ENCODE data around the gene DLST. TPM values are rescaled to one million over a fixed set of nuclear protein-coding genes. Genes with fewer than 3 reads are reported as not detected.

The DLST gene
- total RNA-seq, 1 experiment from 2014 or later, result 68.8 TPM

- DNase-seq (ENCODE audit: low read depth, low spot score) (no peak), ATAC-seq (no peak)
- Histone ChIP-seq H3K27ac (ENCODE audit: low read length) (no peak overlapping the region), H3K9me3 (ENCODE audit: control insufficient read depth, insufficient read depth, low read depth, low read length) (no peaks in the 10 kb centered on the region), H3K4me3 (ENCODE audit: low read depth in 2 of 2, low read length in 2 of 2) (no peak overlapping the region), H3K36me3 (ENCODE audit: control insufficient read depth, insufficient read depth, low read length) (peaks cover 3% of the 10 kb centered on the region), H3K4me1 (ENCODE audit: control insufficient read depth, insufficient read depth, low read length) (no peaks in the 10 kb centered on the region), H3K27me3 (ENCODE audit: control insufficient read depth, insufficient read depth, low read length) (no peaks in the 10 kb centered on the region)
- POLR2A ChIA-PET, result no interaction called here
- TF ChIP-seq REST (IDR thresholded peaks at IDR 0.05; ENCODE audit: insufficient read depth in 1 of 2, low read depth in 2 of 2, low read length in 1 of 2), result no peak
- TF ChIP-seq CTCF (IDR thresholded peaks at IDR 0.05), result no peak
- TF ChIP-seq TCF7L2 (IDR thresholded peaks at IDR 0.05; ENCODE audit: low read depth, low read length), result no peak
- no peak for TF ChIP-seq SIN3A (IDR thresholded peaks at IDR 0.05; ENCODE audit: borderline replicate concordance, insufficient read depth, low read depth, low read length)
- no peak for TF ChIP-seq POLR2AphosphoS5 (IDR thresholded peaks at IDR 0.05; ENCODE audit: low read depth, low read length)
- intact Hi-C loops (cut with micrococcal nuclease; ENCODE audit: unreplicated experiment), result no loop called here
- no TSS peak for BruUV-seq (replicated peaks)
- in situ Hi-C loops (cut with HindIII; ENCODE audit: low pct_unique_long_range_greater_than_20kb, low sequenced_read_pairs), result no loop called here
- CTCF ChIA-PET, result no interaction called here
Observed at GRCh38 chr14:74836251-74836960, 45.3 kb upstream of the DLST start.

GRCh38 chr14:74838166-74838565, 43.5 kb upstream of the DLST start:
- ChIA-PET POLR2A (no interaction called here), CTCF (no interaction called here)
- in situ Hi-C loops (cut with HindIII; ENCODE audit: low pct_unique_long_range_greater_than_20kb, low sequenced_read_pairs) (no loop called here), intact Hi-C loops (cut with micrococcal nuclease; ENCODE audit: unreplicated experiment) (no loop called here)
- DNase-seq (ENCODE audit: low read depth, low spot score) (no peak), ATAC-seq (no peak)
- peaks cover 3% of the 10 kb centered on the region for H3K36me3 ChIP-seq (ENCODE audit: control insufficient read depth, insufficient read depth, low read length)
- no TSS peak for BruUV-seq (replicated peaks)
- no peak overlapping the region for H3K27ac ChIP-seq (ENCODE audit: low read length)
- no peaks in the 10 kb centered on the region for H3K4me1 ChIP-seq (ENCODE audit: control insufficient read depth, insufficient read depth, low read length)
- no peaks in the 10 kb centered on the region for H3K9me3 ChIP-seq (ENCODE audit: control insufficient read depth, insufficient read depth, low read depth, low read length)
- no peaks in the 10 kb centered on the region for H3K27me3 ChIP-seq (ENCODE audit: control insufficient read depth, insufficient read depth, low read length)
- TF ChIP-seq CTCF (IDR thresholded peaks at IDR 0.05) (no peak), SIN3A (IDR thresholded peaks at IDR 0.05; ENCODE audit: borderline replicate concordance, insufficient read depth, low read depth, low read length) (no peak), TCF7L2 (IDR thresholded peaks at IDR 0.05; ENCODE audit: low read depth, low read length) (no peak), POLR2AphosphoS5 (IDR thresholded peaks at IDR 0.05; ENCODE audit: low read depth, low read length) (no peak), REST (IDR thresholded peaks at IDR 0.05; ENCODE audit: insufficient read depth in 1 of 2, low read depth in 2 of 2, low read length in 1 of 2) (no peak)
- H3K4me3 ChIP-seq (ENCODE audit: low read depth in 2 of 2, low read length in 2 of 2), result no peak overlapping the region
